ENCODE measurements around the gene DSCAML1.

DSCAML1 gene

DNA sequence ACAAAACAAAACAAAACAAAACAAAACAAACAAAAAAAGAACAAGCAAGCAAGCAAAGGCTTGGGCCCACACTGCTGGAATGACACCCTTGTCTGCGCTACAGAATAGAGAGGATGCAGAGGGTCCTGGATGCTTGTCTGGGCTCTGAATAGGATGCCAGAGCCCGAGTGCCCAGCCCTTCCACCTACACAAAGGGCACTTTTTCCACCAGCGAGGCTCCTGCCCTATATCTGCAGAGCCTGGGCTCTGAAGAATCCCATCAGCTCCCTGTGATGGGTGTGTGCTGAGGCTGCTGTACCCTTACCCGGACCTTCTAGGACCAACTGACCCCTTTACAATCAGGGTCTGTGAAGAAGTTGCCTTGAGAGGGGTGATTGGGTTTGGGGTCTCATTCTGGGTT is 221.2 kb downstream of the DSCAML1 start:
- H3K36me3 ChIP-seq (ENCODE audit: control insufficient read depth, insufficient read depth, low read length, severe bottlenecking): no peaks in the 10 kb centered on the region
- no peak for DNase-seq (ENCODE audit: low read depth)
- peaks cover 12% of the 10 kb centered on the region for H3K27me3 ChIP-seq (replicated peaks; ENCODE audit: control insufficient read depth, insufficient read depth, low read length)

DNA sequence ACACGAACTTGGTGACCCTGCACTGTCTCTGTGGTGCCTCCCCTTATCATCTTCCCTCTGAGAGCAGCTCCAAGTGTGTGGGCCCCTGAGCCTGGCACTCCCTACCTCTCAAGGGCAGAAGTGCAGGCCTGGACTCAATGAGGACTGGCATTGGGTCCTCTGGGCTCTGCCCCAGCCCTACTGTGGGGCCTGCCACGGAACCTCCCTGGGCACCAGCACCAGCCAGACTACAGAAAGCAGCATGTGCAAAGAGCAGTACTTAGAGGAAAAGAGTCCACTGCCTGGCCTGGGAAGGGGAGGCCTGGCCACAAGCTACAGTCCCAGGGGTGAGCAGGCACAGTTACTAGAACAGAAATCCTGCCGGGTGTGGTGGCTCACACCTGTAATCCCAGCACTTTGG is 222.5 kb downstream of the DSCAML1 start:
- Histone ChIP-seq H3K36me3 (ENCODE audit: control insufficient read depth, insufficient read depth, low read length, severe bottlenecking) (no peaks in the 10 kb centered on the region), H3K4me1 (ENCODE audit: control insufficient read depth, insufficient read depth, low read length) (no peaks in the 10 kb centered on the region), H3K9me3 (ENCODE audit: control insufficient read depth, low read length) (no peaks in the 10 kb centered on the region), H3K9ac (ENCODE audit: low read length) (no peak overlapping the region), H3K4me3 (ENCODE audit: low read length) (no peak overlapping the region), H3K27me3 (replicated peaks; ENCODE audit: control insufficient read depth, insufficient read depth, low read length) (peaks cover 17% of the 10 kb centered on the region)
- DNase-seq (ENCODE audit: low read depth): no peak

More for the DNA sequence above, 221.2 kb downstream of the DSCAML1 start:
- Histone ChIP-seq H3K4me1 (ENCODE audit: control insufficient read depth, insufficient read depth, low read length) (no peaks in the 10 kb centered on the region), H3K9ac (ENCODE audit: low read length) (no peak overlapping the region), H3K4me3 (ENCODE audit: low read length) (no peak overlapping the region), H3K9me3 (ENCODE audit: control insufficient read depth, low read length) (no peaks in the 10 kb centered on the region)

DNA sequence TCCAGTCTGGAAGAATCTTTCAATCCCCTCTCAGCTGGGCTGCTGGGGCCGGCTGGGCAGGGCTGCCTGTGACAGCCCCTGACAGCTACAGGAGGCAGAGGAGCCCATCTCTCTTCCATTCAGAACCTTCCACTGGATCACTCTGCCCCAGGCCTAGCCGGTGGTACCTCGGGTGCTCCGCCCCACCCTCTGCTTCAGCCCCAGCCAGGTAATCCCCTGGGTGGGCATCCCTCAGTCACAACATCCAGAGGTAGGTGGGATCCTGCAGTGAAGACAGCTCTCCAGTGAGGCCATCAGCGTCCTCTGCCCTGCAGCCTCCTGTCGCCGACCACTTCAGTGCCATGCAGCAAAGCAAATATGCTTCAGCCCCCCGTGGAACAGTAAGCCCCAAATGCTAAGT is 223.7 kb downstream of the DSCAML1 start:
- no peak for DNase-seq (ENCODE audit: low read depth)
- Histone ChIP-seq H3K9me3 (ENCODE audit: control insufficient read depth, low read length) (peaks cover 2% of the 10 kb centered on the region), H3K4me3 (ENCODE audit: low read length) (no peak overlapping the region), H3K4me1 (ENCODE audit: control insufficient read depth, insufficient read depth, low read length) (no peaks in the 10 kb centered on the region), H3K9ac (ENCODE audit: low read length) (no peak overlapping the region), H3K27me3 (replicated peaks; ENCODE audit: control insufficient read depth, insufficient read depth, low read length) (peaks cover 14% of the 10 kb centered on the region), H3K36me3 (ENCODE audit: control insufficient read depth, insufficient read depth, low read length, severe bottlenecking) (no peaks in the 10 kb centered on the region)

DNA sequence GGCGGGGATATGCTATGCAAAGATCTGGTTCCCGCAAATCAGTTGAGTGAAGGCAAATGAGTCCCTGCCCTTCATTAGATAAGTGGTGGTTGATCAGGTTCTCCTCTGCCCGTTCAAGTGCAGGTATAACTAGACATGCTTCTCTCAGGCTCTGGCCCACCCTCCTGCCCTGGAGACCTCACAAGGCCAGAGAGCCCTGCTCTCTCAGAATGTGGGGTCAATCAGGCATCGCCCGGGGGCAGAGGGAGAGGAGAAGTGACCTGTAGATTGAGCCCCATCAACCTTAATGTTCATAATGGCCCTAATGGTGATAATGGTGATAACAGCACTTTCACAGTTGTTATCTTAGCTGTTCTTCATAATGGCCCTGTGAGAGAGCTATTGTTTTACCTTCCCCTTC is 224.3 kb downstream of the DSCAML1 start:
- Histone ChIP-seq H3K4me3 (ENCODE audit: low read length) (no peak overlapping the region), H3K4me1 (ENCODE audit: control insufficient read depth, insufficient read depth, low read length) (no peaks in the 10 kb centered on the region), H3K36me3 (ENCODE audit: control insufficient read depth, insufficient read depth, low read length, severe bottlenecking) (no peaks in the 10 kb centered on the region), H3K9ac (ENCODE audit: low read length) (no peak overlapping the region), H3K9me3 (ENCODE audit: control insufficient read depth, low read length) (peaks cover 2% of the 10 kb centered on the region), H3K27me3 (replicated peaks; ENCODE audit: control insufficient read depth, insufficient read depth, low read length) (peaks cover 14% of the 10 kb centered on the region)
- DNase-seq (ENCODE audit: low read depth): no peak

DNA sequence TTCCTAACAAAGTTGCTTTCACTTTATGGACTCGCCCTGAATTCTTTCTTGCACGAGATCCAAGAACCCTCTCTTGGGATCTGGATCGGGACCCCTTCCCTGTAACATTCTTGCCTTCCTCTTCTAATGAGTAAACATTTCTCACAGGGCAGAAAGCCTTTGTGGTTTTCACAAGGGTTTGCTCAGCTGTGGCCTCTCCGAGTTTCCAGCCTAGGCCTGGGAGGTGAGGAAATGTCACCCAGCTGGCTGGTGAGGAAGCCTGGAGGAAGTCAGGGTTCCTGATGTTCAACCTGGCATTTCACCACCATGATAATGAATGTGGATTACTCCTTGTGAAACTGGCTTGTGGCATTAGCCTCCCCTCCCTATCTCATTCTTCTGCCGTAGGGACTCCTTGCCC is 224.9 kb downstream of the DSCAML1 start:
- no peak overlapping the region for H3K4me3 ChIP-seq (ENCODE audit: low read length)
- peaks cover 14% of the 10 kb centered on the region for H3K27me3 ChIP-seq (replicated peaks; ENCODE audit: control insufficient read depth, insufficient read depth, low read length)
- H3K4me1 ChIP-seq (ENCODE audit: control insufficient read depth, insufficient read depth, low read length): no peaks in the 10 kb centered on the region
- no peaks in the 10 kb centered on the region for H3K36me3 ChIP-seq (ENCODE audit: control insufficient read depth, insufficient read depth, low read length, severe bottlenecking)
- no peak overlapping the region for H3K9ac ChIP-seq (ENCODE audit: low read length)
- DNase-seq (ENCODE audit: low read depth): no peak
- peaks cover 2% of the 10 kb centered on the region for H3K9me3 ChIP-seq (ENCODE audit: control insufficient read depth, low read length)

DNA sequence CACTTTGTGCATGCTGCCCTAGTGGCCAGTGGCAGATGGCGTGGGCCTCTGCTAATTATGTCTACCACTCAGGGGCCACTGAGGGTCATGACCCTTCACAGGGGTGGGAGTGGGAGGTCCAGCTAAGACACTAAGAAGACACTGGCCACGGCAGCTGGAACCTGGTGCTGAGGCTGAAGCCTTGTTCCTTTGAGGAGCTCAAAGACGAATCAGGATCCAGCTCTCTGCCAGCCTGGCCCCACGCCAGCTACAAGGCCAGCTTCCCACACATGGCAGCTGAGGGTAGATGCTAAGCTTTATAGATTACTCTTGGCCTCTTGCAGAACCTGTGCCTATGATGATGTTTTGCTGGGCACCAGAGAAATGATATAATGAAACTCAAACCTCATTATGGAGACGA is 226.3 kb downstream of the DSCAML1 start:
- Histone ChIP-seq H3K27me3 (replicated peaks; ENCODE audit: control insufficient read depth, insufficient read depth, low read length) (peaks cover 14% of the 10 kb centered on the region), H3K9ac (ENCODE audit: low read length) (no peak overlapping the region), H3K9me3 (ENCODE audit: control insufficient read depth, low read length) (peaks cover 2% of the 10 kb centered on the region), H3K36me3 (ENCODE audit: control insufficient read depth, insufficient read depth, low read length, severe bottlenecking) (no peaks in the 10 kb centered on the region), H3K4me1 (ENCODE audit: control insufficient read depth, insufficient read depth, low read length) (no peaks in the 10 kb centered on the region), H3K4me3 (ENCODE audit: low read length) (no peak overlapping the region)
- DNase-seq (ENCODE audit: low read depth): no peak

DNA sequence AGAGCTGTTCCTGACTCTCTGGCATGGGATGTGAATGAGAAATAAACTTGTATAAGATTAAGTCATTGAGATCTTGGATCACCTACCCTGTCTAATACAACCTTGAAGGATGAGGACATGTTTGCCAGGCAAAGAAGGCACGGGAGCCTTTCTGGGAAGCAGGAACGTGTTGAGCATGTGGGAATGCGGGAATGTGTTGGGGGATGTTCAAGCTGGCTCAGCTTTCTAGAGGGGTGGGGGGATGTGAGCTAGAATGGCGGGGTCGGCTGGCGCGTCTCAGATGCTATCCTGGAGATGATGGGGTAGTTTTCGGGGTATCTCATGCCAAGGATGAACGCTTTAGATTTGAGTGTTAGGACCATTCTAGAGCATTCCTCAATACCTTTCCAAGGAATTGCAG is 227.1 kb downstream of the DSCAML1 start:
- Histone ChIP-seq H3K9me3 (ENCODE audit: control insufficient read depth, low read length) (peaks cover 2% of the 10 kb centered on the region), H3K9ac (ENCODE audit: low read length) (no peak overlapping the region)
- DNase-seq (ENCODE audit: low read depth): no peak

DNA sequence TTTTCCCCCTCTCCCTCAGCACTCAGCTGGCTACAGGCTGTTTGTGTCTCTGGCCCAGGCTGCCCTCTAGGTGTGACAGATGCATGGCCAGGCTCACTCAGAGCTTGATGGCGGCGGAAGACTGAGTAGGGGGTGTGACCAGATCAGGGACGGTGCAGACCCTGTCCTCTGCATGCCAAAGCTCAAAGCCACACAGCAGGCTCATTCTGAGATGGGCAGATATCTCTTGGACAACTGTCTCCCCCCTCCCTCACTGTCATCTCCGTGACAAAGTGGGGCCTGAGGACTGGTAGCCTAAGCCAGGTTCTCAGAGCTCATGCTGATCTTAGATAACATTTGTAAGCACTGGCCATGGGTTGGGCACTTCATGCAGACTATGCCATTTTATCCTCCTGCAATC is 231.3 kb downstream of the DSCAML1 start:
- no peak for DNase-seq (ENCODE audit: low read depth)
- Histone ChIP-seq H3K4me3 (ENCODE audit: low read length) (no peak overlapping the region), H3K27me3 (replicated peaks; ENCODE audit: control insufficient read depth, insufficient read depth, low read length) (peaks cover 21% of the 10 kb centered on the region), H3K36me3 (ENCODE audit: control insufficient read depth, insufficient read depth, low read length, severe bottlenecking) (no peaks in the 10 kb centered on the region), H3K9ac (ENCODE audit: low read length) (no peak overlapping the region), H3K9me3 (ENCODE audit: control insufficient read depth, low read length) (peaks cover 2% of the 10 kb centered on the region), H3K4me1 (ENCODE audit: control insufficient read depth, insufficient read depth, low read length) (no peaks in the 10 kb centered on the region)

More for the DNA sequence above, 227.1 kb downstream of the DSCAML1 start:
- Histone ChIP-seq H3K36me3 (ENCODE audit: control insufficient read depth, insufficient read depth, low read length, severe bottlenecking) (no peaks in the 10 kb centered on the region), H3K27me3 (replicated peaks; ENCODE audit: control insufficient read depth, insufficient read depth, low read length) (peaks cover 14% of the 10 kb centered on the region), H3K4me3 (ENCODE audit: low read length) (no peak overlapping the region), H3K4me1 (ENCODE audit: control insufficient read depth, insufficient read depth, low read length) (no peaks in the 10 kb centered on the region)

DNA sequence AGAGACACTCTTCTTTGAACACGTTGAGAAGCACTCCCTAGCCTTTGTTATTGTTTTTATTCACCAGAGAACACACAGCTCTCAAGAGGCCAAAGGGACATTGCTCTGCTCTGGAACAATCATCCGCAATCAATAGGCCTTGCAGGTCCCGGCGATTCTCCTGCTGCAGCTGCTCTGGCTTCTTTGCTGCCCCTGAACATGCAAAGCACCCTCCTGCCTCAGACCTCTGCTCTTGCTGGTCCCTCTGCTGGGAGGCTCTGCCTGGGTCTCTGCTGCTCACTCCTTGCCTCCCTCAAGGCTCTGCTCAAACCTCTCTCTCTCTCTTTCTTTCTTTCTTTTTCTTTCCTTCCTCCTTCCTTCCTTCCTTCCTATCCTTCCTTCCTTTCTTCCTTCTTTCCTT is 232.7 kb downstream of the DSCAML1 start:
- H3K27me3 ChIP-seq (replicated peaks; ENCODE audit: control insufficient read depth, insufficient read depth, low read length): peaks cover 14% of the 10 kb centered on the region

DNA sequence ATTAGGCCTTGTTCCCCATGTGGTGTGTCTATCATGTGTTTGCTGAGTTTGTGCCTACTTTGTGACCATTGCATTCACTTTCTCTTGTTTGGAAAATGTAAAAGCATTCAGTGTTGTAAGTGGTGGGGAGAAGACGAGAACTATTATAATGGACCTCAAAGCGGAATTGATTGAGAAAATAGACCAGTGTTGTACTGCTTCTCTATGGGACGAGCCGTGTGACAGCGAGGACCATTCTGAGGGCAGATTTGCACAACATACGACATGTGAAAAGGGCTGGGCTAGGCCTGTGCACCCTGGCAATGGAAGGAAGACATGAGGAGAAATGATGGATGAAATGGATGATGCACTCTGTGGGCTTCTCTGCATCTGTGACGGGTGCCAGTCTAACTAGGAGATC is 233.5 kb downstream of the DSCAML1 start:
- peaks cover 14% of the 10 kb centered on the region for H3K27me3 ChIP-seq (replicated peaks; ENCODE audit: control insufficient read depth, insufficient read depth, low read length)
- H3K9me3 ChIP-seq (ENCODE audit: control insufficient read depth, low read length): no peaks in the 10 kb centered on the region
- no peak overlapping the region for H3K4me3 ChIP-seq (ENCODE audit: low read length)
- no peak for DNase-seq (ENCODE audit: low read depth)
- no peak overlapping the region for H3K9ac ChIP-seq (ENCODE audit: low read length)
- no peaks in the 10 kb centered on the region for H3K4me1 ChIP-seq (ENCODE audit: control insufficient read depth, insufficient read depth, low read length)
- H3K36me3 ChIP-seq (ENCODE audit: control insufficient read depth, insufficient read depth, low read length, severe bottlenecking): no peaks in the 10 kb centered on the region

More for the DNA sequence above, 232.7 kb downstream of the DSCAML1 start:
- no peak overlapping the region for H3K4me3 ChIP-seq (ENCODE audit: low read length)
- H3K36me3 ChIP-seq (ENCODE audit: control insufficient read depth, insufficient read depth, low read length, severe bottlenecking): no peaks in the 10 kb centered on the region
- H3K9me3 ChIP-seq (ENCODE audit: control insufficient read depth, low read length): peaks cover 1% of the 10 kb centered on the region
- DNase-seq (ENCODE audit: low read depth): no peak
- no peaks in the 10 kb centered on the region for H3K4me1 ChIP-seq (ENCODE audit: control insufficient read depth, insufficient read depth, low read length)
- H3K9ac ChIP-seq (ENCODE audit: low read length): no peak overlapping the region

DNA sequence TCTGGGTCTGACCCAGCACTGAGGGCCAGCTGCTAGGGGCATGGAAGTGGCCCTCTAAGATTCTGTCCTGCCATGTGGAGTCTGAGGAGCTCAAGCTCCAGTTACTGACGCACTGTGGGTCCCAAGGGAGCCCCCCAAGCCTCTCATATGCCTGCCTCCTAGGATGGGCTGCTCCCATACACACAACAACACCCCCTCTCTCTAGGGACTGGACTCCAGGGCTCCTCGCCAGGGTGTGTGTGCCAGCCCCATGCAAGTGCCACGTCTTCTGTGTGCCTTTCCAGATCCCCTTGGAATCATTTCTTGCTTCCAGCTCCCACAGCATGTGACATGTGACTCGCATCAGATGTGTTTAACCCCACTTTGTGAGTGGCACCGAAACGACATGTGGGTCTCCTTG is 234.9 kb downstream of the DSCAML1 start:
- H3K27me3 ChIP-seq (replicated peaks; ENCODE audit: control insufficient read depth, insufficient read depth, low read length): peaks cover 25% of the 10 kb centered on the region
- H3K4me3 ChIP-seq (ENCODE audit: low read length): no peak overlapping the region
- no peaks in the 10 kb centered on the region for H3K9me3 ChIP-seq (ENCODE audit: control insufficient read depth, low read length)
- no peaks in the 10 kb centered on the region for H3K4me1 ChIP-seq (ENCODE audit: control insufficient read depth, insufficient read depth, low read length)
- H3K9ac ChIP-seq (ENCODE audit: low read length): no peak overlapping the region
- H3K36me3 ChIP-seq (ENCODE audit: control insufficient read depth, insufficient read depth, low read length, severe bottlenecking): no peaks in the 10 kb centered on the region
- no peak for DNase-seq (ENCODE audit: low read depth)

DNA sequence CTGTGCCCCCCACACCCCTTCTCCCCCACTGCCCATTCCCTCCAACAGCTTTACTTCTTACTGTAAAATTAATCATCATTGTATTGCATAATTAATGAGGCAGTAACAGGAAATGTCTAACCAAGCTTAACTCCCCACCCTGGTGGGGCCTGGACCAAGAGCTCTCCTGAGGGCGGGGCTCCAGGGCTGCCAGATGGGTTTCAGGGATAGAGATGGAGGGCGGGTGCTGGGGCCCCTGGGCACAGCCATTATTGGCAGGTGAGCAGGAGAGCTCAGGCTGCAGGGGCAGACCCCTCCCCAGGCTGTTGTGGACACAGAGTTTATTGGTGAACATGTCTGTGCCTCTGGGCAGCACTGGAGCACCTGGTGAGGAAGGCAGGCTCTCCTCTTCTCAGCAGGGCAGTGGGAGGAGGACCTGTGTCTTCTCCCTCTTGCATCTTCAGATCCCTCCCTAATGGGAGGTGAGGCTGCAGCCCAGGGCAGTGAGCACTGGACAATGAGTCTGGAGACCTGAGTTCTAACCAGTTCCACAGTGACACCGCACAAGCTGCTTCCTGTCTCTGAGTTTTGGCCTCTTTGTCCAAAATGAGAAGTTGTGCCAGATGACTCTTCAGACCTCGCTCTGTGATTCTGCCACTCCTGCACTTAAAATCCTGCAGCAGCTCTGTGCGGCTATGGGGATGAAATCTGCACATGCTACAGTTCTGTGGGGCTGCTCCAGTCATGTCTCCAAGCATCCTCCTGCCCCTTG is 236.1 kb downstream of the DSCAML1 start:
- no peaks in the 10 kb centered on the region for H3K9me3 ChIP-seq (ENCODE audit: control insufficient read depth, low read length)
- H3K9ac ChIP-seq (ENCODE audit: low read length): no peak overlapping the region
- H3K4me1 ChIP-seq (ENCODE audit: control insufficient read depth, insufficient read depth, low read length): no peaks in the 10 kb centered on the region
- H3K4me3 ChIP-seq (ENCODE audit: low read length): no peak overlapping the region
- peaks cover 25% of the 10 kb centered on the region for H3K27me3 ChIP-seq (replicated peaks; ENCODE audit: control insufficient read depth, insufficient read depth, low read length)
- no peaks in the 10 kb centered on the region for H3K36me3 ChIP-seq (ENCODE audit: control insufficient read depth, insufficient read depth, low read length, severe bottlenecking)
- DNase-seq (ENCODE audit: low read depth): no peak

Measured in adipocyte (in vitro differentiated cells).